HEK293T (cell line): ENCODE results near the gene NVL.

Experiments used
- BHLHE40 ChIP-seq: fragments of 450-650 bp; IDR thresholded peaks from 2 replicates; pipeline ENCODE4 v1.6.1; 2016; ENCODE audit warnings: mild to moderate bottlenecking, moderate library complexity, borderline replicate concordance
- ELF4 ChIP-seq: fragments of 450-650 bp; IDR thresholded peaks from 2 replicates; pipeline ENCODE4 v1.6.1; 2017; ENCODE audit warnings: antibody characterized with exemption
- FOXA1 ChIP-seq: fragments of 450-650 bp; IDR thresholded peaks from 2 replicates; pipeline ENCODE4 v1.6.1; 2016; ENCODE audit warnings: mild to moderate bottlenecking
- FOXK2 ChIP-seq: fragments of 450-650 bp; IDR thresholded peaks from 2 replicates; pipeline ENCODE4 v1.6.1; 2016; ENCODE audit warnings: mild to moderate bottlenecking
- FOXM1 ChIP-seq: fragments of 450-650 bp; IDR thresholded peaks from 2 replicates; pipeline ENCODE4 v1.6.1; 2017; ENCODE audit warnings: mild to moderate bottlenecking, borderline replicate concordance
- PKNOX1 ChIP-seq: fragments of 450-650 bp; IDR thresholded peaks from 2 replicates; pipeline ENCODE4 v1.6.1; 2016
- SP1 ChIP-seq: fragments of 450-650 bp; IDR thresholded peaks from 2 replicates; pipeline ENCODE4 v1.6.1; 2017
- SUZ12 ChIP-seq: fragments of 450-650 bp; IDR thresholded peaks from 2 replicates; pipeline ENCODE4 v1.6.1; 2016; ENCODE audit warnings: mild to moderate bottlenecking
- TARDBP ChIP-seq: fragments of 450-650 bp; IDR thresholded peaks from 2 replicates; pipeline ENCODE4 v1.6.1; 2016
- ZNF384 ChIP-seq: fragments of 450-650 bp; IDR thresholded peaks from 2 replicates; pipeline ENCODE4 v1.6.1; 2016

DNA sequence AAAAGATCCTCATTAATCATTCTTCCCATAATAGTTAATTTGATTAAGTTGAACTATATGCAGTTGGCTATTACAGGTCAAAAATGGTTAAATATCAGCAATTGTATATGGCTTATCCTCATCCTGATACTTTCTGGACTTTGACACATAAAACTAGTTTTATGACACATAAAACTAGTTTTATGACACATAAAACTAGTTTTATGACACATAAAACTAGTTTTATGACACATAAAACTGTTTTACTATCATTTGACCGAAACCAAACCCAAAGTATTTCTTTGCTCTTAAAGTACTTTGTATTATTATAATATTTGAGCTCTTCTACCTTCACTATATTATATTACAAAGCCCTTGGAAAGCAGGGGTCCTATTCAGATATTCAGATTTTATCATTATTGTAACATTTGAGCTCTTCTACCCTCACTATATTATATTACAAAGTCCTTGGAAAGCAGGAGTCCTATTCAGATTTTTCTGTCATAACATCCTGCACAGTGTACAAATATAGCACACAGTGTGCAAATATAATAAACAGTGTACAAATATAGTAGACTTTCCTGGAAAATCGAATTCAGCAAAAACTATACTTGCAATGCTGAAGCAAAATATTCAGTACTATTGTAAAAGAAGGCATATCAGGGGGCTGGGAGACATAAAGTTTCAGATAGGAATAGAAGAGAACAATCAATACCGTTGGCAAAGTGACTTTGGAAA lies 53.0 kb downstream of the NVL start:
- TF ChIP-seq FOXA1 (no peak), SUZ12 (no peak), ZNF384 (no peak), ELF4 (no peak), SP1 (no peak), BHLHE40 (no peak), FOXM1 (peak; percentile 18; the same call in 1 of the 2 replicates), FOXK2 (no peak), PKNOX1 (peak; percentile 40; the same call in 1 of the 2 replicates), TARDBP (no peak)
